ENCODE measurements around the gene PLXDC1.

GRCh38 chr17:39080421-39081078 lies 70.9 kb downstream of the PLXDC1 start:
- no peak for TF ChIP-seq POLR2A (IDR thresholded peaks at IDR 0.05; ENCODE audit: low read length)
- TF ChIP-seq GATA1 (IDR thresholded peaks at IDR 0.05; ENCODE audit: low read depth, low read length), result no peak

All from erythroblast (primary cell).